GM12801 (cell line): ENCODE measurements around the gene KLHL30.

Experiments
- CTCF ChIP-seq: IDR thresholded peaks from one replicate; pipeline ENCODE4 v1.5.1; 2011; ENCODE audit warnings: control low read depth; ENCODE audit not compliant: insufficient read length; ENCODE audit errors: extremely low read depth

The KLHL30 gene

DNA sequence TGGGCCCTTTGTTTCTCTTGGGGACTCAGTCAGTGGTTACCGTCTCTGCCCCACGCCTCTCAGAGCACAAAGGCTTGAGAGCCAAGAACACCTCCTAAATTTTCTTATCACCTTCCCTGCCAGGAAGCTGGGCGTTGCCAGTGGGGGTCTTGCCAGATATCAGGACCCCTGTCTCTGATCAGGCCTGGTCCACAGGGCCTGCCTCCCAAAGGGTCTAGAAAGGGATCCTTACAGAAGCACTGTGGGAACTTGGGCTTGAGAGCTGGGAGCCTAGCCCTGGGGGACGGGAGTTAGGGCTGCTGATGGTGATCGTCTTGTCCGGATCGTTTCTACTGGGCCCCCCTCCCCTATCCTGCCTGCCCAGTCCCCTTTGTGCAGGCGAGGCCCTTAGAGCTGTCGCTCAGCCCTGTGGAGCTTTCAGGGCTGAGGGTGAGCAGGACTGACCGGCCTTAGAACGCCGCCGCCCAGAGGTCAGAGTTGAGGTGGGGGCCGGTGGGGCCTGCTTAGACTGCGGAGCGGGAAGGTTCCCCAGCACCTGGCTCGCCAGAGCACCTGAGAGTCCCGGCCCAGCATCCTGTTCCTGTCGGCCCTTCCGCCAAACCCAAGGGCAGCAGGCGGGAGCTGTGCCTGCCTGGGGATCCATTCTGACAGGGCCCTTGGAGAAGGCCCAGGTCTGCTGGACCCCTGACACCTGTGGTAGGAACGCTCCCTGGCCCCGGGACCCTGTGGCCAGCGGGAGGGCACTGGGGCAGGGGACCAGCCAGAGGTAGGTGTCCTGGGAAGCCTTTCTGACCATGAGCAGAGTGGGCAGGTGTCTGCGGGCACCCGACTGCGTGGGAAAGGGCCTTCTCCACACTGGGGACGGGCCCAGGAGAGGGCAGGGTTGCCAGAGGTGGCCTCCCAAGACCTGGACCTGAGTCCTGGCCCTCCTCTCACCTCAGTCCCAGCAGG is 37.4 kb upstream of the KLHL30 start:
- TF ChIP-seq CTCF, result no peak

- TF ChIP-seq CTCF, result no peak
These were observed 36.3 kb upstream of the KLHL30 start for GRCh38 chr2:238101891-238102841.

DNA sequence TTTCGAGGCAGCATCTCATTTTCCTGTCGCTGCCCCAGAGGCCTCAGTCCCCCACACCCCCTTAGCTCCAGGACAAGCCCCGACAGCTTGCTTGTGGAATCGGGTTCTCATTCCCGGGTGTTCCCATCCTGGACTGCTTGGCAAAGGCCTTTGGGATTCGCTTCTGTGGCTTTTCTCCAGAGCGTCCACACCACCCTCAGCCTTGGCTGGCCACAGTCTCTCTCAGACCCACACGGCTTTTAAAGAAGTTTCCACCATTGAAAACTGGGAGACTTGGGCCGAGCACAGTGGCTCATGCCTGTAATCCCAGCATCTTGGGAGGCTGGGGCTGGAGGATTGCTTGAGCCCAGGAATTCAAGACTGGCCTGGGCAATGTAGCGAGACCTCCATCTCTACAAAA is 35.6 kb upstream of the KLHL30 start:
- no peak for TF ChIP-seq CTCF

- no peak for TF ChIP-seq CTCF
These were observed 34.8 kb upstream of the KLHL30 start for GRCh38 chr2:238103465-238104225.

- TF ChIP-seq CTCF, result no peak
These were observed 34.2 kb upstream of the KLHL30 start for GRCh38 chr2:238104226-238104690.

DNA sequence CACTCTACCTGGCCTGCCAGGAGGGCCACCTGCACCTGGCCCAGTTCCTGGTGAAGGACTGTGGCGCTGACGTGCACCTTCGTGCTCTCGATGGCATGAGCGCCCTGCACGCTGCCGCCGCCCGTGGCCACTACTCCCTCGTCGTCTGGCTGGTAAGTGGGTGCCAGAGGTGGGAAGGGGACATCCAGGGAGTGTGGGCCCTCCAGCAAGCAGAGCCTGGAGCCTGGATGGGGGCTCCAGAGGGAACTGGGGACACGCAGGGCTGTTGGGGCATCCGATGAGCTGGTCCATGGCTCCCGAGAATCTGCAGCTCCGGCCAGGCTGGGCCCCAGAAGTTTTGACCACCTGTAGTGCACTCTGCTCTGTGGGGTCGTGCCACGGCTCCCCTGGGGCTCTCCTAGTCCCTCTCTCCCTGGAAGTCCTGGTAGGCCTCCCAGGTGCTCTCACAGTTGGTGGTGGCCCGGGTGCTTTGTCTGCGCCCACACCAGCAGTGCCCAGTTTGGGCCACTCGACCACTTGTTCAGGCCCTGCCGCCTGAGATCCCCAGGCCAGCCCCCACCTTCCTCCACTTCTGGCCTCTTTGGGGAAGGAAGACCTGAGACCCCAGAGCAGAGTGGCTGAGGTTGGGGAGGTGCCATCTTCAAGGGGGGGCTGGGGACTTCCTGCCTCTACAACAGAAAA is 33.6 kb upstream of the KLHL30 start:
- TF ChIP-seq CTCF, result no peak
